Measurements from ENCODE around the gene SLC1A7.

DNA sequence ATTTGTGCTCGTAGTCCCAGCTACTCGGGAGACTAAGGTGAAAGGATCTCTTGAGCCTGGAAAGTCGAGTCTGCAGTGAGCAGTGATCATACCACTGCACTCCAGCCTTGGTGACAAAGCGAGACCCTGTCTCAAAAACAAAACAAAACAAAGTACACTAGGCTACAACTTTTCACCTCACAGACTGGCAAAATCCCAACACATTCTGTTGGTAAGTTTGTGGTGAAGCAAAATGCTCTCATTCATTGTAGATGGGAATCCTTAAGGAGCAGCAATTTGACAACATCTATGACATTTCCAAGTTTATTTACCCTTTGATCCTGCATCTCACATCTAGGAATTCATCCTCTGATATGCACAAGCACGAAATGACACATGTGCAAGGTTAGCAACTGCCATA lies 20.2 kb upstream of the SLC1A7 start:
- TF ChIP-seq NFRKB (IDR thresholded peaks at IDR 0.05): no peak
- no peak for TF ChIP-seq FOXM1 (IDR thresholded peaks at IDR 0.05; ENCODE audit: borderline replicate concordance)
- no peak for TF ChIP-seq L3MBTL2 (conservative IDR thresholded peaks at IDR 0.05)
- TF ChIP-seq HDGF (IDR thresholded peaks at IDR 0.05; ENCODE audit: borderline replicate concordance): no peak
- no peak for TF ChIP-seq LEF1 (IDR thresholded peaks at IDR 0.05; ENCODE audit: borderline replicate concordance)
- no peak for TF ChIP-seq SUZ12 (IDR thresholded peaks at IDR 0.05)

All from HEK293T (cell line).